Glutamatergic neuron (in vitro differentiated cells): Measurements from ENCODE around the gene IL21R. TPM values are rescaled to one million over a fixed set of nuclear protein-coding genes. Genes with fewer than 3 reads are reported as not detected.

ENCODE experiments used
- DNase-seq: peaks from one replicate; pipeline ENCODE4 v3.0.0; 2022
- H3K27ac Mint-ChIP-seq: one replicate; pipeline ENCODE4 v1.8.0; 2020; ENCODE audit warnings: mild to moderate bottlenecking, mixed read lengths, inconsistent platforms; ENCODE audit not compliant: unreplicated experiment
- H3K27me3 Mint-ChIP-seq: one replicate; pipeline ENCODE4 v1.8.0; 2020; ENCODE audit warnings: mild to moderate bottlenecking, moderate library complexity, mixed read lengths, inconsistent platforms; ENCODE audit not compliant: unreplicated experiment
- H3K36me3 Mint-ChIP-seq: one replicate; pipeline ENCODE4 v1.8.0; 2020; ENCODE audit warnings: mild to moderate bottlenecking, mixed read lengths, inconsistent platforms; ENCODE audit not compliant: unreplicated experiment
- H3K4me1 Mint-ChIP-seq: one replicate; pipeline ENCODE4 v1.8.0; 2020; ENCODE audit warnings: mild to moderate bottlenecking, low read depth, mixed read lengths, inconsistent platforms; ENCODE audit not compliant: unreplicated experiment
- H3K4me3 Mint-ChIP-seq: one replicate; pipeline ENCODE4 v1.8.0; 2020; ENCODE audit warnings: mild to moderate bottlenecking, mixed read lengths, inconsistent platforms; ENCODE audit not compliant: unreplicated experiment
- H3K9me3 Mint-ChIP-seq: one replicate; pipeline ENCODE4 v1.8.0; 2020; ENCODE audit warnings: mild to moderate bottlenecking, moderate library complexity, mixed read lengths, inconsistent platforms; ENCODE audit not compliant: unreplicated experiment
- CTCF ChIP-seq: fragments of 200-600 bp; sonication (generic); IDR thresholded peaks from one replicate; pipeline ENCODE4 v1.5.0; 2021; ENCODE audit not compliant: partially characterized antibody, unreplicated experiment
- total RNA-seq: library from RNA; stranded (reverse); fragmentation: NEBNext Ultra II Directional; extraction: Animal tissue kit (Norgen Biotek cat#: 25700); gene quantifications from one replicate; pipeline ENCODE4 v1.2.1, GENCODE V29; 2021; ENCODE audit not compliant: unreplicated experiment

The IL21R gene
- total RNA-seq, 1 donor from 2014 or later: 0.86 TPM

- Mint-ChIP-seq H3K4me1 (peaks cover 12% of the 10 kb centered on the region), H3K4me3 (peak overlapping the region; percentile 63), H3K27me3 (peaks cover 12% of the 10 kb centered on the region), H3K27ac (peak overlapping the region; percentile 83), H3K36me3 (no peaks in the 10 kb centered on the region), H3K9me3 (peaks cover 8% of the 10 kb centered on the region)
- no peak for DNase-seq
- no peak for TF ChIP-seq CTCF
These were observed 592 bp downstream of the IL21R start for GRCh38 chr16:27402569-27402963.

GRCh38 chr16:27402964-27403600, 1.1 kb downstream of the IL21R start:
- Mint-ChIP-seq H3K27ac (peak overlapping the region; percentile 43), H3K4me3 (no peak overlapping the region), H3K4me1 (peaks cover 12% of the 10 kb centered on the region), H3K27me3 (peaks cover 12% of the 10 kb centered on the region), H3K9me3 (peaks cover 8% of the 10 kb centered on the region), H3K36me3 (no peaks in the 10 kb centered on the region)
- TF ChIP-seq CTCF: no peak
- peak; percentile 36 for DNase-seq

- no peak for TF ChIP-seq CTCF
- peaks cover 12% of the 10 kb centered on the region for H3K27me3 Mint-ChIP-seq
- peaks cover 8% of the 10 kb centered on the region for H3K9me3 Mint-ChIP-seq
These were observed 1.6 kb downstream of the IL21R start for GRCh38 chr16:27403601-27403992.

GRCh38 chr16:27404163-27404823, 2.3 kb downstream of the IL21R start:
- no peak for TF ChIP-seq CTCF
- peaks cover 8% of the 10 kb centered on the region for H3K9me3 Mint-ChIP-seq
- peaks cover 12% of the 10 kb centered on the region for H3K4me1 Mint-ChIP-seq
- H3K36me3 Mint-ChIP-seq: no peaks in the 10 kb centered on the region
- H3K27ac Mint-ChIP-seq: no peak overlapping the region
- no peak overlapping the region for H3K4me3 Mint-ChIP-seq
- H3K27me3 Mint-ChIP-seq: peaks cover 10% of the 10 kb centered on the region
- no peak for DNase-seq

More at GRCh38 chr16:27403601-27403992, 1.6 kb downstream of the IL21R start:
- Mint-ChIP-seq H3K4me1 (peaks cover 12% of the 10 kb centered on the region), H3K4me3 (no peak overlapping the region), H3K27ac (no peak overlapping the region), H3K36me3 (no peaks in the 10 kb centered on the region)
- no peak for DNase-seq
